ENCODE measurements around the gene NR6A1.

The NR6A1 gene

GRCh38 chr9:124526174-124526573 is 244.9 kb downstream of the NR6A1 start:
- no peak for TF ChIP-seq CTCF (IDR thresholded peaks at IDR 0.05; ENCODE audit: extremely low read depth, insufficient read depth, missing control alignments)
- no peak for DNase-seq (ENCODE audit: low spot score)
- in situ Hi-C loops (cut with MboI; ENCODE audit: low pct_unique_long_range_greater_than_20kb, low sequenced_read_pairs, unreplicated experiment), result no loop called here

- peak; percentile 10 for TF ChIP-seq CTCF (IDR thresholded peaks at IDR 0.05; ENCODE audit: extremely low read depth, insufficient read depth, missing control alignments)
- in situ Hi-C loops (cut with MboI; ENCODE audit: low pct_unique_long_range_greater_than_20kb, low sequenced_read_pairs, unreplicated experiment), result no loop called here
- no peak for DNase-seq (ENCODE audit: low spot score)
Measured at GRCh38 chr9:124522121-124523098, 248.7 kb downstream of the NR6A1 start.

GRCh38 chr9:124521142-124521541 is 250.0 kb downstream of the NR6A1 start:
- DNase-seq (ENCODE audit: low spot score), result no peak
- in situ Hi-C loops (cut with MboI; ENCODE audit: low pct_unique_long_range_greater_than_20kb, low sequenced_read_pairs, unreplicated experiment), result no loop called here
- TF ChIP-seq CTCF (IDR thresholded peaks at IDR 0.05; ENCODE audit: extremely low read depth, insufficient read depth, missing control alignments), result no peak

- no peak for TF ChIP-seq CTCF (IDR thresholded peaks at IDR 0.05; ENCODE audit: extremely low read depth, insufficient read depth, missing control alignments)
- DNase-seq (ENCODE audit: low spot score), result no peak
- in situ Hi-C loops (cut with MboI; ENCODE audit: low pct_unique_long_range_greater_than_20kb, low sequenced_read_pairs, unreplicated experiment), result no loop called here
Measured at GRCh38 chr9:124520206-124520596, 250.9 kb downstream of the NR6A1 start.

- TF ChIP-seq CTCF (IDR thresholded peaks at IDR 0.05; ENCODE audit: extremely low read depth, insufficient read depth, missing control alignments), result no peak
- in situ Hi-C loops (cut with MboI; ENCODE audit: low pct_unique_long_range_greater_than_20kb, low sequenced_read_pairs, unreplicated experiment), result no loop called here
- DNase-seq (ENCODE audit: low spot score), result no peak
Measured at GRCh38 chr9:124518116-124518515, 253.0 kb downstream of the NR6A1 start.

GRCh38 chr9:124517600-124517999 is 253.5 kb downstream of the NR6A1 start:
- no peak for TF ChIP-seq CTCF (IDR thresholded peaks at IDR 0.05; ENCODE audit: extremely low read depth, insufficient read depth, missing control alignments)
- no peak for DNase-seq (ENCODE audit: low spot score)
- in situ Hi-C loops (cut with MboI; ENCODE audit: low pct_unique_long_range_greater_than_20kb, low sequenced_read_pairs, unreplicated experiment), result no loop called here

Measured in GM13977 (cell line).